ENCODE data around the gene FIBCD1. TPM values are rescaled to one million over a fixed set of nuclear protein-coding genes. Genes with fewer than 3 reads are reported as not detected.

The FIBCD1 gene
- total RNA-seq, 4 donors from 2014 or later, result 1.4 to 1.7 TPM; not detected in 2

DNA sequence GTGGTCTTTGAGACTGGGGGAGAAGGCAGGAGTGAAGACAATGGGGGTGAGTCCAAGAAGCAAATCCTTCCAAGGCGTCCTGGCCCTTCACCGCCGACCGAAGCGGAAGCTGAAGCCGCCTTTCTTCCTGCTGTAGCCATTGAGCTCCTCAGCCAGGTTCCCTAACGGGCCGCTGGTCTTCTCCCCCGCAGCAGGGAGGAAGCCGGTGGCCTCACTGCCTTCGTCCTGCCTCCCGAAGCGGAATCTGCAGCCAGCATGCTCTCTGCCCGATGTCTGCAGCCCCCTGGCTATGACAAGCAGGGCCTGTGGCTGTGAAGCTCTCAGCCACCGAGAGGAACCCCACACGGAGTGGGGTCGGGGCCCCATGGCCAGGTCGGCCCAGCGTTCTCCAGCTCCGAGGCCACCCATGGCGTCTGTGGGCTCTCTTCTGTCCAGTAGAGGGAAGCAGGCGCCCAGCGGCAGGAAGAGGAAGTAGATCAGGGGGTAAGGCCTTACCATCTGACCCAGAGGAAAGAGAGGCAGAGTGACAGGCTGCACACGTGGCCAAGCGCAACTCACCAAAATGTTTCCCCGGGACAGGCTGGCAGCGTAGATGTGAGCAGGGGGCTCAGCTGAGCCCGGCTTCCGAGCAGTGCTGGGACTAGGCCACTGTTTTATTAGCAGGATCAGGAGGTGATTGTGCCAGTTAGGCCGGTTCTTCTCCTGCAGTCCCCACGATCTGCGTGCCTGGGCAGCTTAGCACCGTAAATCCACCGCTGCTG, 45.5 kb downstream of the FIBCD1 start:
- H3K27ac ChIP-seq, result peak overlapping the region in 3 of 4 donors; percentile 39 to 59 (median 43)
- peak; percentile 23 for ATAC-seq
- TF ChIP-seq, protein P1, sequence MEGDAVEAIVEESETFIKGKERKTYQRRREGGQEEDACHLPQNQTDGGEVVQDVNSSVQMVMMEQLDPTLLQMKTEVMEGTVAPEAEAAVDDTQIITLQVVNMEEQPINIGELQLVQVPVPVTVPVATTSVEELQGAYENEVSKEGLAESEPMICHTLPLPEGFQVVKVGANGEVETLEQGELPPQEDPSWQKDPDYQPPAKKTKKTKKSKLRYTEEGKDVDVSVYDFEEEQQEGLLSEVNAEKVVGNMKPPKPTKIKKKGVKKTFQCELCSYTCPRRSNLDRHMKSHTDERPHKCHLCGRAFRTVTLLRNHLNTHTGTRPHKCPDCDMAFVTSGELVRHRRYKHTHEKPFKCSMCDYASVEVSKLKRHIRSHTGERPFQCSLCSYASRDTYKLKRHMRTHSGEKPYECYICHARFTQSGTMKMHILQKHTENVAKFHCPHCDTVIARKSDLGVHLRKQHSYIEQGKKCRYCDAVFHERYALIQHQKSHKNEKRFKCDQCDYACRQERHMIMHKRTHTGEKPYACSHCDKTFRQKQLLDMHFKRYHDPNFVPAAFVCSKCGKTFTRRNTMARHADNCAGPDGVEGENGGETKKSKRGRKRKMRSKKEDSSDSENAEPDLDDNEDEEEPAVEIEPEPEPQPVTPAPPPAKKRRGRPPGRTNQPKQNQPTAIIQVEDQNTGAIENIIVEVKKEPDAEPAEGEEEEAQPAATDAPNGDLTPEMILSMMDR (IDR thresholded peaks at IDR 0.05), result peak in 2 of 4 experiments; percentile 48
- TF ChIP-seq POLR2A (IDR thresholded peaks at IDR 0.05) (no peak), EP300 (IDR thresholded peaks at IDR 0.05) (no peak), POLR2AphosphoS5 (IDR thresholded peaks at IDR 0.05) (peak; percentile 59)
- peaks cover 0 to 42% (median 0%) of the 10 kb centered on the region in 3 donors for H3K4me1 ChIP-seq
- no peak overlapping the region for H3K4me3 ChIP-seq
- H3K27me3 ChIP-seq, result peaks cover 10% of the 10 kb centered on the region
- H3K36me3 ChIP-seq, result peaks cover 0 to 53% of the 10 kb centered on the region in 2 donors
- 52 to 59% methylated on average over 6 to 12 of the region's 34 CpGs for WGBS, 2 donors (ENCODE audit: low coverage in 1 of 2)
- H3K9me3 ChIP-seq, result no peaks in the 10 kb centered on the region

DNA sequence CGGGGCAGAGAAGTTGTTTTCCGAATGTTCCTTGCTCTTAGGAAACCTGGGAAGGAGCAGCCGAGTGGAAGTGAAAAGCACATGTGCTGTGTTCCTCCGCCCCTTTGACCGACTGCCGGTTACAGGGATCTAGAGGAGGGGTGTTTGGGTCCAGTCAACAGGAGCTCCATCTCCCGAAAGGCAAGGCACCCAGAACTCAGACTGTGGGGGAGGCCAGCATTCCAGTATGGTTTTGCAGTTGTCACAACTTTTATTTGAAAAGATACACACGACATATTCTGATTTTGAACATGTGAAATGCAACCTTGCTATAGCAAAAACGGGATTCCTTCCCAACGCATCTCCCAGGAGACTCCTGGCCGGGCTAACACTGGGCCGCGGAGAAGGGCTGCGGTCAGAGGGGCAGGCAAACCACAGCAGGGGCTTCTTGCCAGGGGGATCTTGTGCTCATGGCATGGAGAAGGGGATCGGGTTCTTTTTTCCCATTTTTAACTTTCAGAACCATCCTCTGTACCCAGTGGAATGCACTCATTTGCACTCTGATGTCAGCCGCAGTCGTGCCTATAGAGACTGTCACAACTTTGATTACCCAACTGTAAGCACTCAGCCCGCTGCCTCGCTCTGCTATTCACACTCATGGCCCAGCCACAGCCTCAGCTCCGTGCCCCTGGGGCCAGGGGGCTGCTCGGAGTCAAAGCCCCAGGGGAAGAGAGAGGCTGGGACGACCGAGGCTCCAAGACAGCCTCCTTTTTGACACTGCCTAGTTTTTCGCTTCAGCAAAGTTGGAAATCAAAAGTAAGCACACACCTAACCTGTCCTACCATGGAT, 46.4 kb downstream of the FIBCD1 start:
- TF ChIP-seq POLR2AphosphoS5 (IDR thresholded peaks at IDR 0.05), result no peak
- no peaks in the 10 kb centered on the region for H3K9me3 ChIP-seq
- 58 to 67% methylated on average over 1 to 9 of the region's 24 CpGs for WGBS, 2 donors (ENCODE audit: low coverage in 1 of 2)
- ATAC-seq, result no peak
- H3K27ac ChIP-seq, result peak overlapping the region in 2 of 4 donors; percentile 39 to 59
- H3K36me3 ChIP-seq, result peaks cover 0 to 62% of the 10 kb centered on the region in 2 donors
- H3K27me3 ChIP-seq, result peaks cover 1% of the 10 kb centered on the region
- no peak overlapping the region for H3K4me3 ChIP-seq
- H3K4me1 ChIP-seq, result peaks cover 0 to 49% (median under 1%) of the 10 kb centered on the region in 3 donors

DNA sequence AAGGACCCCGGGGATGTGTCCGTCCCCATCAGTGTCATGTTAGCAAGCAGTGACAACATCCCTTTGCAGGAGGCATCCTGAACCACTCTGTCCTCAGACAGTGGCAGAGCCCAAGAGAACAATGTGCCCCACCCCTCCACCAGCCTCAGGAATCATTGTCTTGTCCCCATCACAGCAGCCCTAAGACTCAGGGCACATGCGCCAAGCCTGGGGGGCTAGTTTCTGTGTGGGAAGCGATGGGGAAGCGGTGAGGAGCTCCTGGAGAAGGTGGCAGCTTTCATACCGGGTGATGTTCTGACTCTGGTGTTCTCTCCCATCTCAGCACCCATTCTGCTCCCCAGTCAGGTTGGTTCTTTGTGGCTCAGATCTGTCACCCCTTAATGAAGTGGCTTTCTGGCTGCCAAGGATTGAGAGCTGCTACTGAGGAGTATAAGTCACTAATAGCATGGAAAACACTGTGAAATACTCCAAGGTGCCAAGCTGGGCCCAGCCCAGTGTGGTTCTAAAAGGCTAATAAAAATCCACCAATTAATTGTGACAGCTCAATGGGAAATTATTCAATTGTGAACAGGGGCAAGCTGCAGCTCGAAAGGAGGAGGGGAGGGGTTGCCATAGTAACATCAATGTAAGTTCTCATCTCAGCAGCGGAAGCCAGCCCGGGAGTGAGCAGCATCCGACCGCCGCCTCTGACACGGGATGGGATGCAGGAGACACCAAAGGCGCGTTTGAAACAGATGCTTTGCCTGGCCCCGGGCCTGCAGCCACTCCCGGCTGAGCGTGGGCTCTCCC, 47.2 kb downstream of the FIBCD1 start:
- 66 to 70% methylated on average over 4 to 8 of the region's 18 CpGs for WGBS, 2 donors (ENCODE audit: low coverage in 1 of 2)
- H3K4me3 ChIP-seq, result no peak overlapping the region

DNA sequence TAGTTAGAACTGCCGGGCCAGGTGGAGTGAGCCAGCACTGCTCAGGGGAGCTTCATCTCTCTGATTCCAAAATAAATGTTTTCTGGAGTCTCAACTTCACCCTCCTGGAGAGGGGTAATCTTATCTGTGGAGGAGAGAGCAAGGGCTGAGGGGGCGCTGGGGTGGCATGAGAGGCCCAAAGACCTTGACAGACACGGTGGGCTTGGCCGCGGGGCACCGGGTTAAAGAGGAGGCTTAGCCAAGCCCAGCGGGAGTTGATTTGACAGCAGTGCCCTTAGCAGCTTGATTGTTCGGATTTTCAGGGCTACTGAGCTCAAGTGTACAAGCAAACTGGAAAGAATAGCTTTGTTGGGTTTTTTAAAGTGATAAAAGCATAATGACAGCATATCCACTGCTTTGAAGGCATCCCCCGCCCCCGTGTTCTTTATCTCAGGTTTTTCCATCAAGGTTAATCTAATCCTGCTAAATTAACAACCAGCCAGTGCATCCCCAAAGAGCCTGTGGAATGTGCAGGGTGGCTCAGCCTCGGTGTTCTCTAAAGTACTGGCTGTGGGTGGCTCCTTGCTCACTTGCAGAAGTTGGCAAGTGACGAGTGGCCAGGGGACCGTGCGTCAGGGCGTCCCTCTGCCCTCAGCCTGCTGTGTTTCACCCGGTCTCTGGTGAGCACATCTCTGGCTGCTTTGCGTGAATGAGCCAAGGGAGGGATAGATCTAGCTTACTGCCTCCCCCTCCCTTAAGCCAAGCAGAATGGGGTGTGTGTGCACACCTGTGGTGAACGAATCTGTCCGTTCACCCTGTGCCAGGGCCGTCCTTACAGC, 48.0 kb downstream of the FIBCD1 start:
- H3K9me3 ChIP-seq, result no peaks in the 10 kb centered on the region
- H3K4me1 ChIP-seq, result peaks cover 0 to 62% (median 5%) of the 10 kb centered on the region in 3 donors
- H3K27me3 ChIP-seq, result no peaks in the 10 kb centered on the region
- no peak for ATAC-seq
- no peak overlapping the region for H3K4me3 ChIP-seq
- H3K27ac ChIP-seq, result no peak overlapping the region
- peaks cover 0 to 78% of the 10 kb centered on the region in 2 donors for H3K36me3 ChIP-seq
- 74 to 77% methylated on average over 3 to 9 of the region's 20 CpGs for WGBS, 2 donors (ENCODE audit: low coverage in 1 of 2)
- TF ChIP-seq POLR2AphosphoS5 (IDR thresholded peaks at IDR 0.05) (no peak), EP300 (IDR thresholded peaks at IDR 0.05) (no peak), POLR2A (IDR thresholded peaks at IDR 0.05) (no peak)
- TF ChIP-seq, protein P1 (IDR thresholded peaks at IDR 0.05), result no peak

More for the DNA sequence above, 47.2 kb downstream of the FIBCD1 start:
- peak; percentile 39 for ATAC-seq
- no peak overlapping the region for H3K27ac ChIP-seq
- no peaks in the 10 kb centered on the region for H3K9me3 ChIP-seq
- no peak for TF ChIP-seq POLR2A (IDR thresholded peaks at IDR 0.05)
- no peak for TF ChIP-seq EP300 (IDR thresholded peaks at IDR 0.05)
- TF ChIP-seq, protein P1 (IDR thresholded peaks at IDR 0.05), result no peak
- TF ChIP-seq POLR2AphosphoS5 (IDR thresholded peaks at IDR 0.05), result no peak
- H3K36me3 ChIP-seq, result peaks cover 0 to 70% of the 10 kb centered on the region in 2 donors
- no peaks in the 10 kb centered on the region for H3K27me3 ChIP-seq
- peaks cover 0 to 57% (median 5%) of the 10 kb centered on the region in 3 donors for H3K4me1 ChIP-seq
